Heart left ventricle (tissue), 13 donors: ENCODE data around the gene AMELX.

Experiments used
- CTCF ChIP-seq, 12 donors: fragments of 200-600 bp; sonication (generic) in 4 of 12; IDR thresholded peaks; one replicate each; pipeline versions ENCODE4 v1.5.0 to v1.8.0; 2018 to 2022; ENCODE audit warnings: antibody characterized with exemption in 12 of 12, mild to moderate bottlenecking in 5 of 12
- POLR2A ChIP-seq, 2 donors: fragments of 450-650 bp; IDR thresholded peaks; one replicate each; pipeline ENCODE4 v1.6.1; 2017; ENCODE audit warnings: antibody characterized with exemption in 2 of 2, mild to moderate bottlenecking in 2 of 2, moderate library complexity in 2 of 2
- donor health status: ischemic (EF 13 %, LVEDD 7.1; RV severe dilation, severe dysfunction).
- donor health status: DM: no; HTN: yes; CAD: no.
- donor health status: DM: no; HTN: no; CAD: no.
- donor health status: ischemic (EF 25% LVEDD 6.9; RV normal size, moderate dysfunction).
- donor health status: ischemic (EF 25% LVEDD 5.7; RV mildly dilated, moderate dysfunction).
- donor health status: ischemic (EF 35%, LVEDD 5.7; RV mildly dilated, moderate dysfunction).
- donor health status: nonischemic (EF 11% LVEDD 7.7; RV severe dilation, severe dysfunction).
- donor health status: DM: yes; HTN: yes; CAD: no.
- donor health status: PGD.
- donor health status: ischemic (EF 29% LVEDD 5.4; RV normal size, mild dysfunction).
- donor health status: nonischemic (EF 23%, LVEDD 6.1; RV moderate dilation, normal function).

GRCh38 chrX:11331788-11332187 is 38.6 kb downstream of the AMELX start:
- no peak for TF ChIP-seq CTCF (IDR thresholded peaks at IDR 0.05)
- TF ChIP-seq POLR2A (IDR thresholded peaks at IDR 0.05), result no peak
